ENCODE measurements around the gene TCF23. TPM values are rescaled to one million over a fixed set of nuclear protein-coding genes. Genes with fewer than 3 reads are reported as not detected.

Gene TCF23
- total and polyA plus RNA-seq, 4 donors = under 0.01 to 0.05 (median 0.02) TPM; not detected in 1

DNA sequence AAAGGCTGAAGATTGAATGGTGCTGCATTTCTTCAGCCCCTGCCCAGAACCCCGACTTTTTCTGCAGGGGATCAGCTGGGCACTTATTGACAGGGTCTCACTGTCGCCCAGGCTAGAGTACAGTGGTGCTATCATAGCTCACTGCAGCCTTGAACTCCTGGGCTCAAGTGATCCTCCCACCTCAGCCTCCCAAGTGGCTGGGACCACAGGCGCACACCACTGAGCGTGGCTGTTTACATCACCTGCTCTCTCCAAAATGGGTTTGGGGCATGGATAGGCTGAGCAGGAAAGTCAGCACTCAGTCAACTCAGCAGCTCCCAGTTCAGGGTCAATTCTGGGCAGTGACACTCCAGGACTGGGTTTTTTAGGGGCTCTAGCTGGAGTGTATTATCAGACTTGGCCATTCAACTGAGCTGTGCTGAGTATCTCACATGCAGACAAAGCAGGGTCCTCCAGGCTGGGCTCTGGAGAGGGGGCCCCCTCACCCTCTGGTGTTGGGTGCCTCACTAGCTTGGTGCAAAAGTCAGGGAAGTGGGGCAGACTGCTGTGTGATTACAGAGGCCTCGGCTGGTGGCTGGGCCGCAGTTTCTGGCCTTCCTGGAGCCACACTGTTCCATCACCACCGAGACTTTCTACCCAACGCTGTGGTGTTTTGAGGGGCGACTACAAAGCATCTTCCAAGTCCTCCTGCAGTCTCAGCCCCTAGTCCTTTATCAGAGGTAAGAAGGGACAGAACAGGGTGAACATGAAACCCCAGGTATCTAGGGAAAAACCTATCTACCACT is 20.7 kb upstream of the TCF23 start:
- Histone ChIP-seq H3K4me1 (ENCODE audit: control insufficient read depth in 4 of 4, insufficient read depth in 4 of 4, low read length in 3 of 4) (peaks cover 3 to 29% (median 20%) of the 10 kb centered on the region in 4 donors), H3K27ac (ENCODE audit: low read depth in 1 of 2, low read length in 2 of 2) (no peak overlapping the region), H3K36me3 (ENCODE audit: control insufficient read depth in 4 of 4, insufficient read depth in 3 of 4, low read depth in 1 of 4, low read length in 3 of 4) (peaks cover 13 to 32% (median 24%) of the 10 kb centered on the region in 4 donors), H3K9me3 (ENCODE audit: control insufficient read depth in 4 of 4, low read length in 3 of 4) (no peaks in the 10 kb centered on the region), H3K4me3 (ENCODE audit: low read depth in 1 of 3, low read length in 3 of 3) (no peak overlapping the region), H3K27me3 (ENCODE audit: control insufficient read depth in 4 of 4, insufficient read depth in 4 of 4, low read length in 3 of 4) (no peaks in the 10 kb centered on the region), H3K9ac (ENCODE audit: low read depth in 1 of 2, low read length in 2 of 2) (no peak overlapping the region)
- WGBS = 92% methylated on average over 9 of the region's 9 CpGs
- TF ChIP-seq HNF4G (IDR thresholded peaks at IDR 0.05) = no peak
- TF ChIP-seq FOXA2 (IDR thresholded peaks at IDR 0.05) = no peak
- TF ChIP-seq, protein P1, sequence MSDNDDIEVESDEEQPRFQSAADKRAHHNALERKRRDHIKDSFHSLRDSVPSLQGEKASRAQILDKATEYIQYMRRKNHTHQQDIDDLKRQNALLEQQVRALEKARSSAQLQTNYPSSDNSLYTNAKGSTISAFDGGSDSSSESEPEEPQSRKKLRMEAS (IDR thresholded peaks at IDR 0.05) = no peak
- no peak for TF ChIP-seq EGR1 (IDR thresholded peaks at IDR 0.05; ENCODE audit: low read depth in 2 of 2)
- TF ChIP-seq JUND (IDR thresholded peaks at IDR 0.05) = no peak
- no peak for TF ChIP-seq RAD21 (IDR thresholded peaks at IDR 0.05)
- no peak for TF ChIP-seq HNF4A (conservative IDR thresholded peaks at IDR 0.05)
- TF ChIP-seq NR2F2 (IDR thresholded peaks at IDR 0.05) = no peak
- DNase-seq (ENCODE audit: low spot score) = no peak

DNA sequence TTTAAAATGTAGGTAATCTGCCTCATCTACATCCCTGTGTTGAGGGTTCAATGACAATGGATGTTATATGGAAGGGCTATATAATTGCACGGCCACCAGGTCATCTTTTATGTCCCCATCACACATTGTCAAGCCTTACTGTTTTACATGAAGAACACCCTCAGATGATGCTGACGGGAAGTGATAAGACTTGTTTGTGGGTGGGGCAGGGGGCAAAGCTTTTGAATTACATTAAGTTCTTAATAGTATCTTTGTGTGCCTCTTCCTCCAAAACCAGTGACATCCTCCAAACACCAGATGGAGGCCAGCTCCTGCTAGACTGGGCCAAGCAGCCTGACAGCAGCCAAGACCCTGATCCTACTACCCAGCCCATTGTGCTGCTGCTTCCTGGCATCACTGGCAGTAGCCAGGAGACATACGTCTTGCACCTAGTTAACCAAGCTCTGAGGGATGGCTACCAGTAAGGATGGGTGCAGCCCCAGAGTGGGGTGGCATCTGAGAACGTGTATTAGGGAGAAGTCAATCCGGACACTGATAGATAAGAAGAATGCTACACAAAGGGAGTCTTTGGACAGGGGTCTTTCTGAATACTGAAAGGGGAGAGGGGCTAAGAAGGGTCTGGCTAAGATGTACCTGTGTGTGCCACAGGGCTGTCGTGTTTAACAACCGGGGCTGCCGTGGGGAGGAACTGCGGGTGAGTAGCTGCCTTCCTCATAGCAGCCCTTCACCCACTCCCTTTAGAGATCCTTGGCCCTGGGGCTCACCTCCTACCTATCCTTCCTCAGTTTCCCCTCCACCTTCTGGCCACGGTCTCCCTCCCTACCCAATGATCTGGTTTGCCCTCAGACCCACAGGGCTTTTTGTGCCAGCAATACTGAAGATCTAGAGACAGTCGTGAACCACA is 19.9 kb upstream of the TCF23 start:
- Histone ChIP-seq H3K9ac (ENCODE audit: low read depth in 1 of 2, low read length in 2 of 2) (no peak overlapping the region), H3K27ac (ENCODE audit: low read depth in 1 of 2, low read length in 2 of 2) (no peak overlapping the region), H3K4me3 (ENCODE audit: low read depth in 1 of 3, low read length in 3 of 3) (no peak overlapping the region), H3K9me3 (ENCODE audit: control insufficient read depth in 4 of 4, low read length in 3 of 4) (no peaks in the 10 kb centered on the region), H3K27me3 (ENCODE audit: control insufficient read depth in 4 of 4, insufficient read depth in 4 of 4, low read length in 3 of 4) (no peaks in the 10 kb centered on the region), H3K36me3 (ENCODE audit: control insufficient read depth in 4 of 4, insufficient read depth in 3 of 4, low read depth in 1 of 4, low read length in 3 of 4) (peaks cover 13 to 32% (median 24%) of the 10 kb centered on the region in 4 donors), H3K4me1 (ENCODE audit: control insufficient read depth in 4 of 4, insufficient read depth in 4 of 4, low read length in 3 of 4) (peaks cover 3 to 29% (median 22%) of the 10 kb centered on the region in 4 donors)
- DNase-seq (ENCODE audit: low spot score) = no peak
- 89% methylated on average over 11 of the region's 11 CpGs for WGBS
- no peak for TF ChIP-seq TAF1 (conservative IDR thresholded peaks at IDR 0.05)
- TF ChIP-seq YY1 (IDR thresholded peaks at IDR 0.05) = no peak
- no peak for TF ChIP-seq NR2F2 (IDR thresholded peaks at IDR 0.05)
- TF ChIP-seq, protein P1 (IDR thresholded peaks at IDR 0.05) = no peak
- TF ChIP-seq, protein P2, sequence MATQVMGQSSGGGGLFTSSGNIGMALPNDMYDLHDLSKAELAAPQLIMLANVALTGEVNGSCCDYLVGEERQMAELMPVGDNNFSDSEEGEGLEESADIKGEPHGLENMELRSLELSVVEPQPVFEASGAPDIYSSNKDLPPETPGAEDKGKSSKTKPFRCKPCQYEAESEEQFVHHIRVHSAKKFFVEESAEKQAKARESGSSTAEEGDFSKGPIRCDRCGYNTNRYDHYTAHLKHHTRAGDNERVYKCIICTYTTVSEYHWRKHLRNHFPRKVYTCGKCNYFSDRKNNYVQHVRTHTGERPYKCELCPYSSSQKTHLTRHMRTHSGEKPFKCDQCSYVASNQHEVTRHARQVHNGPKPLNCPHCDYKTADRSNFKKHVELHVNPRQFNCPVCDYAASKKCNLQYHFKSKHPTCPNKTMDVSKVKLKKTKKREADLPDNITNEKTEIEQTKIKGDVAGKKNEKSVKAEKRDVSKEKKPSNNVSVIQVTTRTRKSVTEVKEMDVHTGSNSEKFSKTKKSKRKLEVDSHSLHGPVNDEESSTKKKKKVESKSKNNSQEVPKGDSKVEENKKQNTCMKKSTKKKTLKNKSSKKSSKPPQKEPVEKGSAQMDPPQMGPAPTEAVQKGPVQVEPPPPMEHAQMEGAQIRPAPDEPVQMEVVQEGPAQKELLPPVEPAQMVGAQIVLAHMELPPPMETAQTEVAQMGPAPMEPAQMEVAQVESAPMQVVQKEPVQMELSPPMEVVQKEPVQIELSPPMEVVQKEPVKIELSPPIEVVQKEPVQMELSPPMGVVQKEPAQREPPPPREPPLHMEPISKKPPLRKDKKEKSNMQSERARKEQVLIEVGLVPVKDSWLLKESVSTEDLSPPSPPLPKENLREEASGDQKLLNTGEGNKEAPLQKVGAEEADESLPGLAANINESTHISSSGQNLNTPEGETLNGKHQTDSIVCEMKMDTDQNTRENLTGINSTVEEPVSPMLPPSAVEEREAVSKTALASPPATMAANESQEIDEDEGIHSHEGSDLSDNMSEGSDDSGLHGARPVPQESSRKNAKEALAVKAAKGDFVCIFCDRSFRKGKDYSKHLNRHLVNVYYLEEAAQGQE (IDR thresholded peaks at IDR 0.05) = no peak
- no peak for TF ChIP-seq RAD21 (IDR thresholded peaks at IDR 0.05)
- TF ChIP-seq JUND (IDR thresholded peaks at IDR 0.05) = no peak
- TF ChIP-seq FOXA1 (IDR thresholded peaks at IDR 0.05) = no peak
- no peak for TF ChIP-seq HNF4A (conservative IDR thresholded peaks at IDR 0.05)
- TF ChIP-seq, protein P3, sequence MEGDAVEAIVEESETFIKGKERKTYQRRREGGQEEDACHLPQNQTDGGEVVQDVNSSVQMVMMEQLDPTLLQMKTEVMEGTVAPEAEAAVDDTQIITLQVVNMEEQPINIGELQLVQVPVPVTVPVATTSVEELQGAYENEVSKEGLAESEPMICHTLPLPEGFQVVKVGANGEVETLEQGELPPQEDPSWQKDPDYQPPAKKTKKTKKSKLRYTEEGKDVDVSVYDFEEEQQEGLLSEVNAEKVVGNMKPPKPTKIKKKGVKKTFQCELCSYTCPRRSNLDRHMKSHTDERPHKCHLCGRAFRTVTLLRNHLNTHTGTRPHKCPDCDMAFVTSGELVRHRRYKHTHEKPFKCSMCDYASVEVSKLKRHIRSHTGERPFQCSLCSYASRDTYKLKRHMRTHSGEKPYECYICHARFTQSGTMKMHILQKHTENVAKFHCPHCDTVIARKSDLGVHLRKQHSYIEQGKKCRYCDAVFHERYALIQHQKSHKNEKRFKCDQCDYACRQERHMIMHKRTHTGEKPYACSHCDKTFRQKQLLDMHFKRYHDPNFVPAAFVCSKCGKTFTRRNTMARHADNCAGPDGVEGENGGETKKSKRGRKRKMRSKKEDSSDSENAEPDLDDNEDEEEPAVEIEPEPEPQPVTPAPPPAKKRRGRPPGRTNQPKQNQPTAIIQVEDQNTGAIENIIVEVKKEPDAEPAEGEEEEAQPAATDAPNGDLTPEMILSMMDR (IDR thresholded peaks at IDR 0.05; ENCODE audit: low read depth, low read length, missing input control) = no peak

Data from liver (tissue), 9 donors.